ENCODE results near the gene CHRNA4. TPM values are rescaled to one million over a fixed set of nuclear protein-coding genes. Genes with fewer than 3 reads are reported as not detected.
A peak's percentile ranks its signal among the peaks of the same experiment; 100 is the strongest.
"Not testable (repeated sequence)": the region's sequence is repeated elsewhere in the genome, so short reads cannot be mapped to it uniquely, and the experiment has no call there.

The CHRNA4 gene
- total and polyA plus RNA-seq, 12 donors = 0.06 to 0.57 (median 0.26) TPM; not detected in 5

GRCh38 chr20:63381781-63382431 is 20.8 kb upstream of the CHRNA4 start:
- Histone ChIP-seq H3K4me1 (replicated peaks in 1 of 2) (no peaks in the 10 kb centered on the region), H3K4me3 (no peak overlapping the region), H3K27ac (no peak overlapping the region), H3K36me3 (replicated peaks in 1 of 2) (no peaks in the 10 kb centered on the region), H3K27me3 (peaks cover 11% of the 10 kb centered on the region), H3K9me3 (replicated peaks in 1 of 3) (peaks cover 0 to 7% (median 0%) of the 10 kb centered on the region in 3 donors)
- 18 to 30% (median 21%) methylated on average over 15 to 22 of the region's 22 CpGs for WGBS, 4 donors
- intact Hi-C loops (cut with DNase I) = loop anchor here (2.0 kb wide), 2 partner anchors 71 to 73 kb away; no protein-coding TSS in a partner anchor
- DNase-seq = peak in 1 of 7 donors; percentile 13
- TF ChIP-seq POLR2A (IDR thresholded peaks at IDR 0.05) (no peak), CTCF (IDR thresholded peaks at IDR 0.05) (peak; percentile 82 to 88 (median 84))

- intact Hi-C loops (cut with DNase I) = loop anchor here in 1 of 2 donors (2.0 kb wide), 1 partner anchor 70 kb away; no protein-coding TSS in a partner anchor
- peaks cover 16% of the 10 kb centered on the region for H3K27me3 ChIP-seq
Measured at GRCh38 chr20:63380346-63380870, 19.3 kb upstream of the CHRNA4 start.

GRCh38 chr20:63379872-63380271 is 18.7 kb upstream of the CHRNA4 start:
- not testable (repeated sequence) for H3K4me3 ChIP-seq; H3K27ac ChIP-seq; DNase-seq; H3K9me3 ChIP-seq (replicated peaks in 1 of 3); H3K36me3 ChIP-seq (replicated peaks in 1 of 2); H3K4me1 ChIP-seq (replicated peaks in 1 of 2)
- peaks cover 16% of the 10 kb centered on the region for H3K27me3 ChIP-seq
- 81 to 90% (median 87%) methylated on average over 4 to 9 of the region's 9 CpGs for WGBS, 4 donors
- intact Hi-C loops (cut with DNase I) = loop anchor here in 1 of 2 donors (2.0 kb wide), 1 partner anchor 69 kb away; no protein-coding TSS in a partner anchor

More at GRCh38 chr20:63380346-63380870, 19.3 kb upstream of the CHRNA4 start:
- DNase-seq = no peak
- H3K36me3 ChIP-seq (replicated peaks in 1 of 2) = no peaks in the 10 kb centered on the region
- H3K4me1 ChIP-seq (replicated peaks in 1 of 2) = no peaks in the 10 kb centered on the region
- H3K9me3 ChIP-seq (replicated peaks in 1 of 3) = no peaks in the 10 kb centered on the region
- H3K27ac ChIP-seq = no peak overlapping the region
- no peak overlapping the region for H3K4me3 ChIP-seq
- TF ChIP-seq CTCF (IDR thresholded peaks at IDR 0.05) (no peak), POLR2A (IDR thresholded peaks at IDR 0.05) (no peak)
- WGBS, 4 donors = 80 to 91% (median 88%) methylated on average over 19 to 21 of the region's 21 CpGs

DNA sequence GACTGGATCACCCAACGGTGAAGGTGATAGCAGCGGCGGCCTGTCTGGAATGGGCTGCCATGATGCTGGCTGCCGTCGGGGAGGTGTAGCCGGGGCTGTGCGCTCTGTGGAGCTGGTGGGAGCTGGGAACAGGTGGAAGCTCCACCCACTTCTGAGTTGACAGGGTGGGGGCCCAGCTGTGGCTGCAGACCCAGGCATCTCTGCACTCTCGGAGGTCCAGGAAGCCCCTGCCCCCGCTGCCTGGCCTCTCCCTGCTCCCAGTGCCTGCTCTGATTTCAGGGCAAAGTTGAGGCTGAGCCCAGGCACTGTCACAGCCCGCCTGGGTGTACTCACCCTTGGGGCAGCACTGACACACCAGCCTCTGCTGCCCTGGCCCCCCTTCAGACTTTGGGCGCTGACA is 18.1 kb upstream of the CHRNA4 start:
- Histone ChIP-seq H3K36me3 (replicated peaks in 1 of 2) (no peaks in the 10 kb centered on the region), H3K27me3 (peaks cover 16% of the 10 kb centered on the region), H3K4me1 (replicated peaks in 1 of 2) (no peaks in the 10 kb centered on the region), H3K9me3 (replicated peaks in 1 of 3) (no peaks in the 10 kb centered on the region), H3K4me3 (no peak overlapping the region), H3K27ac (no peak overlapping the region)
- WGBS, 4 donors = 78 to 93% (median 85%) methylated on average over 5 to 11 of the region's 11 CpGs
- TF ChIP-seq POLR2A (IDR thresholded peaks at IDR 0.05) (no peak), CTCF (IDR thresholded peaks at IDR 0.05) (no peak)
- DNase-seq = no peak
- intact Hi-C loops (cut with DNase I) = no loop called here
